Activated naive CD8-positive, alpha-beta T cell treated with anti-CD3 and anti-CD28 coated beads, Interleukin-2, amount 50 U/mL, for 24 hours (primary cell): ENCODE results near the gene CXorf65.
A peak's percentile ranks its signal among the peaks of the same experiment; 100 is the strongest.

Experiments used
- ATAC-seq: fragments of 150-1000 bp; cut with Tn5 transposase; one replicate; pipeline ENCODE4 v1.10.0; 2021
- DNase-seq: peaks from one replicate; pipeline ENCODE4 v3.0.0; 2021
- H3K27ac Mint-ChIP-seq: one replicate; pipeline ENCODE4 v1.8.0; 2021; ENCODE audit warnings: mild to moderate bottlenecking, mixed read lengths
- H3K27me3 Mint-ChIP-seq: one replicate; pipeline ENCODE4 v1.8.0; 2021; ENCODE audit warnings: mixed read lengths
- H3K36me3 Mint-ChIP-seq: one replicate; pipeline ENCODE4 v1.8.0; 2021; ENCODE audit warnings: low read depth, mixed read lengths
- H3K4me1 Mint-ChIP-seq: one replicate; pipeline ENCODE4 v1.8.0; 2021; ENCODE audit warnings: mixed read lengths
- H3K4me3 Mint-ChIP-seq: one replicate; pipeline ENCODE4 v1.8.0; 2021; ENCODE audit warnings: mild to moderate bottlenecking, moderate library complexity, mixed read lengths
- H3K9me3 Mint-ChIP-seq: one replicate; pipeline ENCODE4 v1.8.0; 2021; ENCODE audit warnings: mixed read lengths

Gene CXorf65

GRCh38 chrX:71098951-71099506 lies 7.5 kb downstream of the CXorf65 start:
- Mint-ChIP-seq H3K4me3 (no peak overlapping the region), H3K4me1 (peaks cover 59% of the 10 kb centered on the region), H3K9me3 (no peaks in the 10 kb centered on the region), H3K36me3 (no peaks in the 10 kb centered on the region), H3K27ac (no peak overlapping the region), H3K27me3 (no peaks in the 10 kb centered on the region)
- DNase-seq (no peak), ATAC-seq (no peak)

- H3K4me3 Mint-ChIP-seq: no peak overlapping the region
- no peaks in the 10 kb centered on the region for H3K27me3 Mint-ChIP-seq
- DNase-seq (peak; percentile 72), ATAC-seq (peak; percentile 48)
- H3K4me1 Mint-ChIP-seq: peaks cover 52% of the 10 kb centered on the region
- H3K9me3 Mint-ChIP-seq: no peaks in the 10 kb centered on the region
- no peaks in the 10 kb centered on the region for H3K36me3 Mint-ChIP-seq
- no peak overlapping the region for H3K27ac Mint-ChIP-seq
These were observed 8.2 kb downstream of the CXorf65 start for GRCh38 chrX:71098302-71098701.

- peak overlapping the region; percentile 87 for H3K4me3 Mint-ChIP-seq
- no peak for ATAC-seq
- no peak for DNase-seq
- H3K27me3 Mint-ChIP-seq: no peaks in the 10 kb centered on the region
- no peaks in the 10 kb centered on the region for H3K9me3 Mint-ChIP-seq
- no peak overlapping the region for H3K27ac Mint-ChIP-seq
- no peaks in the 10 kb centered on the region for H3K36me3 Mint-ChIP-seq
- peaks cover 37% of the 10 kb centered on the region for H3K4me1 Mint-ChIP-seq
These were observed 9.8 kb downstream of the CXorf65 start for GRCh38 chrX:71096760-71097032.

GRCh38 chrX:71095981-71096759 lies 10.4 kb downstream of the CXorf65 start:
- H3K36me3 Mint-ChIP-seq: no peaks in the 10 kb centered on the region
- peak; percentile 27 for ATAC-seq
- peak overlapping the region; percentile 87 for H3K4me3 Mint-ChIP-seq
- peaks cover 31% of the 10 kb centered on the region for H3K4me1 Mint-ChIP-seq
- no peaks in the 10 kb centered on the region for H3K9me3 Mint-ChIP-seq
- no peak for DNase-seq
- H3K27ac Mint-ChIP-seq: peak overlapping the region; percentile 84
- no peaks in the 10 kb centered on the region for H3K27me3 Mint-ChIP-seq

GRCh38 chrX:71095555-71095980 lies 11.0 kb downstream of the CXorf65 start, which contains the start of gene FOXO4:
Gene FOXO4 (plus strand): TSS chrX:71095851. CDS start chrX:71096529, 678 bp downstream.
- Mint-ChIP-seq H3K27me3 (no peaks in the 10 kb centered on the region), H3K4me3 (peak within 1 kb of the TSS; percentile 87), H3K36me3 (no peaks in the 10 kb centered on the region), H3K4me1 (peaks cover 26% of the 10 kb centered on the region), H3K9me3 (no peaks in the 10 kb centered on the region), H3K27ac (peak within 1 kb of the TSS; percentile 84)
- peak; percentile 86 for DNase-seq
- ATAC-seq: peak; percentile 93

GRCh38 chrX:71095033-71095432 lies 11.5 kb downstream of the CXorf65 start:
- Mint-ChIP-seq H3K4me3 (peak overlapping the region; percentile 87), H3K36me3 (no peaks in the 10 kb centered on the region), H3K27ac (peak overlapping the region; percentile 84), H3K9me3 (no peaks in the 10 kb centered on the region), H3K27me3 (no peaks in the 10 kb centered on the region), H3K4me1 (peaks cover 24% of the 10 kb centered on the region)
- DNase-seq (no peak), ATAC-seq (no peak)

GRCh38 chrX:71091263-71091662 lies 15.3 kb downstream of the CXorf65 start:
- H3K4me3 Mint-ChIP-seq: no peak overlapping the region
- peaks cover 6% of the 10 kb centered on the region for H3K4me1 Mint-ChIP-seq
- no peaks in the 10 kb centered on the region for H3K36me3 Mint-ChIP-seq
- H3K27me3 Mint-ChIP-seq: no peaks in the 10 kb centered on the region
- H3K27ac Mint-ChIP-seq: no peak overlapping the region
- no peak for DNase-seq
- no peaks in the 10 kb centered on the region for H3K9me3 Mint-ChIP-seq
- ATAC-seq: no peak

- H3K4me3 Mint-ChIP-seq: no peak overlapping the region
These were observed 20.6 kb downstream of the CXorf65 start for GRCh38 chrX:71085900-71086299.

GRCh38 chrX:71082822-71083221 lies 23.7 kb downstream of the CXorf65 start:
- Mint-ChIP-seq H3K4me3 (no peak overlapping the region), H3K27ac (no peak overlapping the region), H3K36me3 (no peaks in the 10 kb centered on the region), H3K4me1 (peaks cover 7% of the 10 kb centered on the region), H3K27me3 (no peaks in the 10 kb centered on the region), H3K9me3 (no peaks in the 10 kb centered on the region)
- DNase-seq: no peak
- no peak for ATAC-seq

More at GRCh38 chrX:71085900-71086299, 20.6 kb downstream of the CXorf65 start:
- H3K27ac Mint-ChIP-seq: no peak overlapping the region
- no peaks in the 10 kb centered on the region for H3K9me3 Mint-ChIP-seq
- DNase-seq (no peak), ATAC-seq (no peak)
- no peaks in the 10 kb centered on the region for H3K27me3 Mint-ChIP-seq
- peaks cover 7% of the 10 kb centered on the region for H3K4me1 Mint-ChIP-seq
- no peaks in the 10 kb centered on the region for H3K36me3 Mint-ChIP-seq

GRCh38 chrX:71082124-71082647 lies 24.4 kb downstream of the CXorf65 start:
- peaks cover 7% of the 10 kb centered on the region for H3K4me1 Mint-ChIP-seq
- no peak overlapping the region for H3K4me3 Mint-ChIP-seq
- H3K36me3 Mint-ChIP-seq: no peaks in the 10 kb centered on the region
- no peak overlapping the region for H3K27ac Mint-ChIP-seq
- no peaks in the 10 kb centered on the region for H3K9me3 Mint-ChIP-seq
- no peaks in the 10 kb centered on the region for H3K27me3 Mint-ChIP-seq
- ATAC-seq (no peak), DNase-seq (no peak)

- Mint-ChIP-seq H3K4me3 (no peak overlapping the region), H3K4me1 (peaks cover 7% of the 10 kb centered on the region), H3K36me3 (no peaks in the 10 kb centered on the region), H3K27ac (no peak overlapping the region), H3K9me3 (no peaks in the 10 kb centered on the region), H3K27me3 (no peaks in the 10 kb centered on the region)
- DNase-seq: no peak
- no peak for ATAC-seq
These were observed 25.0 kb downstream of the CXorf65 start for GRCh38 chrX:71081330-71082123.

- no peak for ATAC-seq
- Mint-ChIP-seq H3K9me3 (no peaks in the 10 kb centered on the region), H3K4me1 (peaks cover 11% of the 10 kb centered on the region), H3K4me3 (no peak overlapping the region), H3K27ac (no peak overlapping the region), H3K36me3 (no peaks in the 10 kb centered on the region), H3K27me3 (no peaks in the 10 kb centered on the region)
- DNase-seq: no peak
These were observed 36.0 kb downstream of the CXorf65 start for GRCh38 chrX:71070531-71070930.

GRCh38 chrX:71068044-71068918 lies 38.3 kb downstream of the CXorf65 start, which contains the start of gene SNX12:
Gene SNX12 (minus strand): TSS chrX:71068334. CDS start chrX:71068306, 28 bp downstream.
- peak within 1 kb of the TSS; percentile 94 for H3K27ac Mint-ChIP-seq
- H3K4me3 Mint-ChIP-seq: peak within 1 kb of the TSS; percentile 97
- H3K36me3 Mint-ChIP-seq: peaks cover 2% of the 10 kb centered on the region
- no peaks in the 10 kb centered on the region for H3K27me3 Mint-ChIP-seq
- ATAC-seq (peak; percentile 97), DNase-seq (peak; percentile 81)
- peaks cover 16% of the 10 kb centered on the region for H3K4me1 Mint-ChIP-seq
- no peaks in the 10 kb centered on the region for H3K9me3 Mint-ChIP-seq

GRCh38 chrX:71067712-71068043 lies 38.9 kb downstream of the CXorf65 start:
- ATAC-seq (no peak), DNase-seq (no peak)
- H3K27me3 Mint-ChIP-seq: no peaks in the 10 kb centered on the region
- H3K4me3 Mint-ChIP-seq: peak overlapping the region; percentile 97
- H3K36me3 Mint-ChIP-seq: peaks cover 5% of the 10 kb centered on the region
- no peaks in the 10 kb centered on the region for H3K9me3 Mint-ChIP-seq
- peaks cover 16% of the 10 kb centered on the region for H3K4me1 Mint-ChIP-seq
- H3K27ac Mint-ChIP-seq: peak overlapping the region; percentile 94
